ENCODE data around the gene KCNK13.

- TF ChIP-seq POLR2A (IDR thresholded peaks at IDR 0.05): no peak
- no peak for TF ChIP-seq CTCF (IDR thresholded peaks at IDR 0.05)
Observed at GRCh38 chr14:90053044-90053443, 8.8 kb upstream of the KCNK13 start.
